ENCODE data around the gene AVEN. TPM values are rescaled to one million over a fixed set of nuclear protein-coding genes. Genes with fewer than 3 reads are reported as not detected.
"Not testable (repeated sequence)": the region's sequence is repeated elsewhere in the genome, so short reads cannot be mapped to it uniquely, and the experiment has no call there.

The AVEN gene
- polyA plus RNA-seq, 1 donor, result 21.9 TPM

DNA sequence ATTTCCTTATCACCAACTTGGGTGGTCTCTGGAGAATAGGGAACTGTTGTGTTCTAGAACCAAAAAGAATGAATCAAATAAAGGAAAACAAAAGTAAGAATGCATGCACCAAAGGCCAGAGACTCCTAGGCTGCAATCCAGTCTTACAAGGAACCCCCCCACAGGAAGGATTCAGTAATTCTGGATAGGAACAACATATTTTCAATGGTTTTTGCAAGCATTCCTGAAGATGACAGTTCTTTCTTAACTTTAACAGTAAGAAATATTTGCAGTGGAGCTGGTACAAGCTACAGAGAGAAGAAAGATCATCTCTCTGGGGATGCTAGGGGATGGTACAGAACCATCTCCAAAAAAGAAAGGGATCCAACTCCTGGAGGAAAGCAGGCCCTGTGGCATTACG, 186.9 kb downstream of the AVEN start:
- no peak for DNase-seq (ENCODE audit: low read depth)

DNA sequence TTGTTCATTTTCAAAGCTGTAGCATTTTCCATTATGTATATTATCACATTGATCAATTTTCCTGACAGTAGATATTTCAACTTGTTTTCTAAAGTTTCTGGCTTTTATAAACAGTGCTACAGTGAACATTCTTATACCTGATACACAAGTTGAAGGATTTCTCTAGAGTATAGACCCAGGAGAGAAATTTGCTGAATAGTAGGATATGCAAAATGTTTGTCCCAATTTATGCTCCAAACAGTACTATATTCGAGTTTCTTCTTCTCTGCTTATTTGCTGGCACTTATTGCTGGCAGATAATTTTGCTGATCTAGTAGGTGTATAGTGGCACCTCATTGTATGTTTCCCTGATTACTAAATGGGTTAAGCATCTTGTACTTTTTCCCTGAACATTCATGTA, 187.9 kb downstream of the AVEN start:
- no peak for DNase-seq (ENCODE audit: low read depth)

DNA sequence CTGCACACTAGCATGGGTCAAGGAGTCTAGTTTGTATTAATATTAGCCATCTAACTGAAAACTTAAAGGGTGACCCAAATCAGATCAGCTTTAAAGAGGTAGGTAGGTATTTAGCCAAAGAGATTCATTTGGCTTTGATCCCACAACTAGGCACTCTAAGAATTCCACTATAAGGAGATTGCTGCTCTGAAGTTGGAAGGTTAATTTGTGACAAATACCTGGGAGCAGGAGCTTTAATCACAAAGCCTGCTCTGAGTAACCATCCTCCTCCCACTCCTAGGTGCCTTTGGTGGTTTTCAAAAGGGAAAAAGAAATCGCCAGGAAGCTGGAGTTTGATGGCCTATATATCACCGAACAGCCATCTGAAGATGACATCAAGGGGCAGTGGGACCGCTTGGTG, 191.0 kb downstream of the AVEN start:
- DNase-seq (ENCODE audit: low read depth), result no peak

DNA sequence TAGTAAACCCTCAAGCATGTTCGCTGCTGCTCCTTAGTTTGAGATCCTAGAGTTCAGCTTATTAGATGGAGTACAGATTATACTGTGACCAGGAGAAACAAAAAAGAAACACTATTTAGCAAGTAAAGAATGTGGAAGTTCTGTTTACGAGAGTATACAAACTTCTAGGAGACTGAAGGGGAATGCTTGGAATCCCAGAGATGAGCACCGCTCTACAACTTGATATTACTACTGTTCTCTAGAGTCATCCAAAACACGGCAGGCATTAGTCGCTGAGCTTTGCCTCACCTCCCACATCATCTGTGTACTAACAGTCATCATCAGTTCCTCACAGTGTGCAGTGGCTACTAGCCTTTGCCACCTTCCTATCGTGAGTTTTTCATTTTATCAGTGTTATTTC, 192.1 kb downstream of the AVEN start:
- DNase-seq (ENCODE audit: low read depth), result no peak

DNA sequence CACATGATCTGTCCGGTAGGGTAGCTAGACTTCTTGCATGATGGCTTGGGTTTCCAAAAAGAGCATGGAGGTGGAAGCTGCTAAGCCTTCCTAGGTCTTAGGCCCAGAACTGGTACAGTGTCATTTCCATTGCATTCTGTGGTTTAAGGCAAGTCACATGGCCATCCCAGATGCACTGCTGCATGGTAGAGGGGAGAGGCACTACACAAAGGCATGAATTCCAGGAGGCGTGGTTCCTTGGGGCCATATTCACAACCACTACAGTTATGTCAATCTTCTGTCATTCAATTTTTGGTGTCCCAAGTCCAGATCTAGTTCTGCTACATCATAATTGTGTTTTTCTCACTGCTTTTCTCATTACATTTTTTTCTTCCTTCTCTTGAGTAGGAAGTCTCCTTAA, 192.9 kb downstream of the AVEN start:
- DNase-seq (ENCODE audit: low read depth), result no peak

DNA sequence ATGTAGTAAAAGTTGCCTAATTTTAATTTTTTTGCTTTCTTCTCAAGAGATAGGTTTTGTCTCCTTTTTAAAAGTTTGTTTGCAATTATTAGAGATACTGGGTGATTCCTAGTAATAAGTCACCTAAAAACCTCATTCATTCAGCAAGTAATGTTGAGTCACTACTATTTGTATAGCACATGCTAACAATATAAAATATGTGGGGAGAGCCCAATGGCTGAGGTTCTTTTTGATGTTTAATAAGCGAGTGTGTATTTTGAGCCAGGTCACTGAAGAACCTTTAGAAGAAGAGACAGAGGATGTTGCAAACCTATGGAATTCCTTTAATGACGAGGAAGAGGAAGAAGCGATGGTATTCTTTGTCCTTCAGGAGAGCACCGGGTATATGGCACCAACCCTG, 194.4 kb downstream of the AVEN start:
- DNase-seq (ENCODE audit: low read depth), result no peak

DNA sequence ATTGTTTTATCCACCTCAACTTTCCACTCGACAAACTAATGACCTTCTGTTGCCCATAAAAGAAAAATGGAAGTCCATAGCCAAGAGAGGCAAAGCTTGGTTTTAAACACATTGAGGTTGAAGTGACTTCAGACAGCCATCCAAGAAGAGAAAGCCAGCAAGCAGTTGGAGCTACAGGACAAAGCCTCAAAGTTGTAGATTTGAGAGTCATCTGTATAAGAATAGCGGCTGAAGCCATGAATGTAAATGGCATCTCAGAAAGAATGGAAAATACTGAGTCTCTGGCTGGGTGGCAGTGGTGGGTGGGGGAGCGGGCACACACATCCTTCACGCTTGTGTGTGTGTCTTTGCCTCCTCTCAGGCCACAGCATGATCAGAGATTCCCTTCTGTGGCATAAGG, 194.8 kb downstream of the AVEN start:
- no peak for DNase-seq (ENCODE audit: low read depth)

DNA sequence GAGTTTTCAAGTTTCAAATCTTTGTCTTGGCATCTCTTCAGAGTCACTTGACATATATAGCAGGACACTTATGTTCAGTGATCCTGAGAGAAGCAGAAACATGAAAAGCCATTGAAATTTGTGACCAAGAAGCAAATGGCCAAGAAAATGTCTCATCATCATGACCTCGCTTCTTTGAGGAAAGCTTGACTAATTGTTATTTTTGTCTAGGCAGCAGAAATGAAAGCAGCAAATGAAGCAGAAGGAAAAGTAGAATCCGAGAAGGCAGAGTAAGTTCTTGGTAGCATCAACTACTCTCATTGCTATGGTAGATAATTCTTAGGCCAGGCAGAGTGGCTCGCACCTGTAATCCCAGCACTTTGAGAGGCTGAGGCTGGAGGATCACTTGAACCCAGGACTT, 198.4 kb downstream of the AVEN start:
- no peak for DNase-seq (ENCODE audit: low read depth)

DNA sequence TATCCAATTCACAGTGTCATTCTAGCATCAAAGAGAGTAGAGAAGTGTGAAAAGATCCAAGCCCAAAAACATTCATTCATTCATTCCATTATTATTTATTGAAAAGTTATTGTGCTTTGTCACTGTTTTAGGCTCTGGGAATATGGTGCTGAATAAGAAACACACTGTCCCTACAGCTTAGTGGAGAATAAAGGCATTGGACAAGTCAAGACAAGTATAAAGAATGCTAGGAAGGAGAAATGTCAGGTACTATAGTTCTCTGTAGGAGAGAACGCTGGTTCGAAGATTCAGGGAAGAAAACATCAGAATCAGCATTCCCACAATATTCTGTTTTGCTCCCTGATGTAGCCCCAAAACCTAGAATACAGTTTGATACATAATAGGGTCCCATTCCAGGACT, 199.5 kb downstream of the AVEN start:
- DNase-seq (ENCODE audit: low read depth), result no peak

DNA sequence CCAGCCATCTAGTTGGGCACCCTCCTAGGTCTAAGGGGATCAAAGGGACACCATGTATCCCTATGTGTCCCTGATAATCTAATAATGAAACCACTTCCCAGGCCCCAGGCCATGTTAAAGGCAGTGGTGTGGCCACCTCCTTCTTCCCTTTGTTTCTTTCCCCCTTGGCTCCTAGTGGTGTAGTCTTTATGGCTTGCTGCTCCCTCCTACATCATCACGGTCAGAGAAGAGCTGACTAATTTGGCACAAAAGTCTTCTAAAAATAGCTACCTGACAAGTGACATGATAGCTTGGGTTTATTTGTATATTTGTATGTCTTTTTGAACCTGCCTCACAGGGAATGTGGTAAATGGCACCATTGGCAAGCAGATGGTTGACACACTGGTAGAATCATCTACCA, 201.7 kb downstream of the AVEN start:
- no peak for DNase-seq (ENCODE audit: low read depth)

DNA sequence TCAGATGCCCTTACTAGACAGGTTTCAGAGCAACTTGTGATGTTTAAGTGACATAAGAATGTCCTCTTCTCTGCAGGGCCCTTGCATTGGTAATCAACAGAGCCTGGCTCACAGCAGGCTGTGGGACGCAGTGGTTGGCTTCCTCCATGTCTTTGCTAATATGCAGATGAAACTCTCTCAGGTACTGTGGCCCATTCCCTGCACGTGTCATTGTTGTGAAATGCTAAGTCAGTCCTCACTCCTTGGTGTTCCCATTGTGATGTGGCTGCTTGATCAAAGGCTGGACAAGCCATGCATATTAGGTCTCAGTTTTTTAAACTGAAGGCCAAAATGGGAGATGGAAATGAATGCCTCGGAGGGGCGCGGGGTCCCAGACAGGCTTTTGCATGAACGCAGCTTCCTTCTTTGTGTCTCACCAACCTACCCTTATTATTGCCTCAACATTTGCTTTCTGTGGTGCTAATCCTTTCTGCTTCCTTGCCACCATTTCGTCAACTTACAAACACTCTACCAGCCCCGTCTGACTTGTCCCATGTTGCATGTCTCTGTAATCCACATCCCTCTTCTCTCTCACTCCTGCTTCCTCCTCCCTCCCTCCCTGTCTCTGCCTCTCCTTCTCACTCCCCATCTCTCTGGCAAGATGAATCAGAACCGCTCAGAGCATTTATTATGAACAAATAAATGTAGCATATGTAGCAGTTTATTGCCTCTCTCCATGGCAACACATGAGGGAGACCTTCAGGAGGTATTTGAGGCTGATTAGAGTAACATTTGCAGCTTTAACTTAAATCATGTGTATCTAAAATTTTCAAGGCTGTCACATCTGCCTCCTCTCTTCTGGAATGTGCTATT, 203.9 kb downstream of the AVEN start:
- no peak for DNase-seq (ENCODE audit: low read depth)

DNA sequence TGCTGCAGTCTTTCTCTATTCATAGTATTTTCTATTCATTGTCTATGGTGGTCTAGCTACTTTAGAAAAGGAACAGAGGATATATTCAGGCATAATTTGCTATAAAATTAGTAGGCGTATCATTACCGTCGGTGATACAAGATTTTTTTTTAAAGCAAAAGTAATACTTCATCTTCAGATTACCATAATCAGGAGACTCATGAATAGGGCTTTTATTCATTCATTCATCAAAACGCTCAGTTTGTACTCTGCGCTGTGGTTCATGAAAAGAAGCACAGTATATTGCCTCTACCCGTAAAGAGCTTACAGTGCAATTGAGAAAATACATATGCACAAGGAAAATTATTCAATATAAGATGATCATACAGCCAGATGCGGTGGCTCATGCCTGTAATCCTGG, 207.4 kb downstream of the AVEN start:
- no peak for DNase-seq (ENCODE audit: low read depth)

DNA sequence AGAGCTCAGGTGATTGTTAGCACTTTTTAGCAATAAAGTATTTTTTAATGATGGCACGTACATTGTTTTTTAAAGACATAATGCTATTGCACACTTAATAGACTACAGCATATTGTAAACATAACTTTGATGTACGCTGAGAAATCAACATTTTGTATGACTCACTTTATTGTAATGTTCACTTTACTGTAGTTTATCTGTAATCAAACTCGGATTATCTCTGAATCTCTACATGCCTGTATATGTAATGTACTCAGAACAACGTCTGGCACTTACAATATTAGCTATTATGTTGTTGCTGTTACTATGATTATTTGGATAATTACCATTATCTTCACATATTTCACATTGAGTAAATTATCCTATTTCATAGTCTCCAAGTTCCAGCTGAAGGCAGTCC, 208.7 kb downstream of the AVEN start:
- DNase-seq (ENCODE audit: low read depth), result no peak

DNA sequence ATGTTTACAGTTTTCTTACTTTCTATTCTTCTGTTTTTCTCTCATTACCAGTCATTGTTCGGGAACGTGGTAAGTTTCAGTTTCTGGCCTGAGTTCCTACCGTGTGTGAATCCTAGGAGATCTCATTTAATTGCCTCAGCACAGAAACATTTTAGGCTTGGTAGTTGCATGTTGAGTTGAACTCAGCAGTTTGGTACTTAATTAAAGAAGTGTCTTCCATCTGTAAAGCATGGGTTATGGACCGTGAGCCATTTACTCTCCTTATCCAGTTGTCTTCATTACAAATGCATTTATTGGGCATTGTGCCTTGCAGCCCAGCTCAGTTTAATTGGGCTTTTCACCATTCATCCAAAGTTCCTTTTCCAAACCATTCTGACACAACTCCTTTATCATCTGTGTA, 212.8 kb downstream of the AVEN start:
- DNase-seq (ENCODE audit: low read depth), result no peak

DNA sequence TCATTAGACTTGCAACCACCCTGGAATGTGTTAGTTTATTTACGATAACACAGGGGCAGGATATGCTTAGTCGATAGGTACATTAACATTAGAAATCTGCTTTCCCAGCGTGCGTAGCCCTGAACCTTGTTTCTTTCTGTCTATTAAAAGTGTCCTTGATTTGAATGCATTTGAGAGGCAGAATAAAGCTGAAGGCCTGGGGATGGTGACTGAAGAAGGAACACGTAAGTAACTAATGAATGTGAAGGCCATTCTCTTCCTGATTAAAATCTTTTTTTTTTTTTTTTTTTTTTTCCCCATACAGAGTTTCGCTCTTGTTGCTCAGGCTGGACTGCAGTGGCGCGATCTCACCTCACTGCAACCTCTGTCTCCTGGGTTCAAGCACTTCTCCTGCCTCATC, 213.6 kb downstream of the AVEN start:
- no peak for DNase-seq (ENCODE audit: low read depth)

DNA sequence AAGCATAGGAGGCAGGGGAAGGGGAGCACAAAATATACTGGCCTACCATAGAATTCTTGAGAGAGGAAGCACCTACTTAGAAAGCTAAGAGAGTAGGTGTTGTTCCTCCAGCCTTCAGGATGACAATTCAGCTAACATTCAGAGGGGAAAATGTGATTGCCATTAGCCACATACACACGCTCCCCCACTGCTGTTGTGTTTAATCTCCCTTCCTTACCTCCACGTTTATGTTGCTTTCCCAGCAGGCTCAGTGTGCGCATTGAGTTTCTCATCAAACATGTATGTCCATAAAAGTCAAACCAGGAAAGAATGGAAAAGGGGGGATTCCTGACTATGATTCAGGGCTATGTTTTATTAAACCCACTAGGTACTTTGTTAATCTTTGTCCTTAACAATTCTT, 215.9 kb downstream of the AVEN start:
- no peak for DNase-seq (ENCODE audit: low read depth)

DNA sequence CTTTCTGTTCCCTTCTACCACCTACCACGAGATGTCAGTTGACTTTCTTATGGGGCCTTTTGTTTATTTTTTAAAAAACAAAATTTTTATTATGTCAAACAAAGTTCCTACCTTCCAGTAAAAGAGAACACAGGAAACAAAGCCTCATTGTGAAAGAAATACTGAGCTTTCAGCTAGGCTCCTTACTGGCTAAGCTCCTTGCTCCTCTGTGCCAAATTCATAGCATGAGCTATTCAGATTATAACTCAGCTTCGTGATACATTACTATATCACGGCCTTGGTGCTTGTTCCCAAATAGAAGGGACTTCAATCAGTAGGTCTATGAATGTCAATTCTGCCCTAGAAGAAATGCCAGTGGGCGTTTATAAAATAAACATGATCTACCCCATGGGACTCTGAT, 216.5 kb downstream of the AVEN start:
- no peak for DNase-seq (ENCODE audit: low read depth)

DNA sequence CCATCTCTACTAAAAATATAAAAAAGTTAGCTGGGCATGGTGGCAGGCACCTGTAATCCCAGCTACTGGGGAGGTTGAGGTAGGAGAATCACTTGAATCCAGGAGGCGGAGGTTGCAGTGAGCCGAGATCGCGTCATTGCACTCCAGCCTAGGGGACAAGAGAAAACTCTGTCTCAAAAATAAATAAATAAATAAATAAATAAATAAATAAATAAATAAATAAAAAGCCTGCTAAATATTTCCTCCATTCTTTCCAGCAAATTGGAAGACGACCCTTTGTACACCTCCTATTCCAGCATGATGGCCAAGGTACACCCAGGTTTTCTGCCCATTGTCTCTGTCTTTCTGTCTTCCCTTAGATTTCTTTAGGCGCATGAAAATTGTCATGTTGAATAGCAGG, 219.5 kb downstream of the AVEN start:
- not testable (repeated sequence) for DNase-seq (ENCODE audit: low read depth)

Other genes with a start within 250 kb of the AVEN start
- not detected for gene CHRM5, start 70.7 kb downstream of the AVEN start, polyA plus RNA-seq (ENCODE audit: insufficient read length)
- gene EMC7, start 62.7 kb upstream of the AVEN start, polyA plus RNA-seq (ENCODE audit: insufficient read length), result 46.1 TPM
- gene PGBD4, start 62.9 kb upstream of the AVEN start, polyA plus RNA-seq (ENCODE audit: insufficient read length), result 2.2 TPM
- 114 TPM for gene KATNBL1, start 170.9 kb upstream of the AVEN start, polyA plus RNA-seq (ENCODE audit: insufficient read length)
- gene EMC4, start 185.8 kb upstream of the AVEN start, polyA plus RNA-seq (ENCODE audit: insufficient read length), result 70.1 TPM

All from forelimb muscle (tissue), 1 donor.